HG03280 (cell line): ENCODE measurements around the gene PCDH9.
"Not testable (repeated sequence)": the region's sequence is repeated elsewhere in the genome, so short reads cannot be mapped to it uniquely, and the experiment has no call there.

Source experiments
- ATAC-seq: cut with Tn5 transposase; IDR thresholded peaks from one replicate; pipeline ENCODE4 v1.9.1; 2021; ENCODE audit warnings: mild to moderate bottlenecking, moderate library complexity; ENCODE audit not compliant: unreplicated experiment

Gene PCDH9

GRCh38 chr13:66627512-66627911 lies 602.6 kb downstream of the PCDH9 start:
- ATAC-seq = no peak

DNA sequence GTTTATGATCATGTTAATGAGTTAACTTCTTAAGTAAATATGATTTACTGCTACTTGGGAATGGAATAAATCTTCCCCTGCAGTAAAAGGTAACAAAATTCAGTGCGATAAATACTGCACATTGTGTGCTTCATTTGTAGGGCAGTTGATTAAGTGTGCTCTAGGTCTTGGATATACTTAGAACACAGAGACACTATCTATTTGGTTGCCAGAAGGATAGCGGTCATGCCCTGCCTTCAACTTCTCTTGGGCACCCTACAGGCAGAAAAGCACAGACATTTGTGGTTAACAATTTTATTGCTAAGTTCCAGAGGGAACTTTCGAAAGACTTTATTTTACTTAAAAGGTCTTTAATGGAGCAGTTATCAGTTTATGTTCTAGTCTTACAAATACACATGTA lies 605.8 kb downstream of the PCDH9 start:
- ATAC-seq = no peak

DNA sequence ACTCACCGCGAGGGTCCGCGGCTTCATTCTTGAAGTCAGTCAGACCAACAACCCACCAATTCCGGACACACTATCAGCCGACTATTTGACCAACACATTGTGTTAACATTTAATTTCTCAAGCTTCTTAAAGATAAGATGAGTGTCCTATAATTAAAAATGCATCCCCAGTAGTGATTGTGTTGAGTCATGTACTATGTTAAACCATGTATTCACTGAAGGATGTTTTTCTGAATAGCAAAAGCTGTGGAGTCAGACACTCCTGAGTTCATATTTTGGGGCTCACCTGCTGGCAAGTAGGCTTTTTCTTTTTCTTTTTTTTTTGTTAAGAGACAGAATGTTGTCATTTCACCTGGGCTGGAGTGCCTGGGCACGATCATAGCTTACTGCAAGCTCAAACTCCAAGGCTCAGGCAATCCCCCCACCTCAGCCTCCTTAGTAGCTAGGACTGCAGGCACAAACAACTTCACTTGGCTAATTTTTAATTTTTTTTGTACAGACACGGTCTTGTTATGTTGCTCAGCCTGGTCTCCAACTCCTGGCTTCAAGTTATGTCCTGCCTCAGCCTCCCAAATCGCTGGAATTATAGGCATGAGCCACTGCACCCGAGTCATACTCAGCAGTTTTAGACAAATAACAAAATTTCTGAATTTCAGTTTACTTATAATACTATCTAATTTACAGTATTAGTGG lies 606.9 kb downstream of the PCDH9 start:
- ATAC-seq = no peak

GRCh38 chr13:66621906-66622447 lies 608.2 kb downstream of the PCDH9 start:
- ATAC-seq = not testable (repeated sequence)

- no peak for ATAC-seq
These were observed 611.4 kb downstream of the PCDH9 start for GRCh38 chr13:66618702-66619101.

DNA sequence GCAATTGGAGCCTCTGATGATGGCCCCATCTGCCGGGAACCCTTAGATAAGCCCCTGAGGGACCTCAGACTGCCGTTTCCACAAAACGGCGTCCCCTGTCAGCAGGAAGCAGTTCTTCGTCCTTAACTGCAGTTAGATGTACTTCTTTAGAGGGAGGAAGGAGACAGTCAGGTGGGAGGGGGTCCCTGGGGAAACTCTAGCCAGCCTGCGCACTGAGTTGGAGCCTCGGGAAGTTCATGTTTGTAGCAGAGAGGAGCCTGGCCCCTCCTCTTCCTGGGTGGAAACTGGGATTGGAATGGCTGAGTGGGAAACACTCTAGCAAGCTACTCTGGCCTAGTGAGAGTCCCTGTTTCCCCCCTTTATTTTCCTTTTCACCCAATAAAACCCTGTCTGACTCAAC lies 612.4 kb downstream of the PCDH9 start:
- no peak for ATAC-seq

DNA sequence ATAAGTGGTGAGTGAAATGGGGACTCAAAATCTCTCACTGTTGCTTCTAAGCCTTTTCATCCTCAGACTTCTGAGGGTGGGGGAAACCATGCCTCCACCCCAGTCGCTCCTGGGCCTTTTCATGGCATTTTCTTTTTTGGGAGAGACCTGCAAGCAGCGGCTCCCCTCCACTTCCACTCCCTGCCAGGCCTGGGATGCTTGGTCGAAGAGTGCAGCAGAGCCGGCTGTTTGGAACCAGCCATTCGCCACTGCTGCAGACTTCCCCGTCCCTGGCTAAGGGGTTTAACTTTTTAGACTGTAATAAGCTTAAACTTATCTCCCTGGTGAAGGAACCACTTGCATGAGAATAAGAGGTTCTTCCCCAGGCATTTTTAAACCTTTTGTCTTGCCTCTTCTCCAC lies 617.2 kb downstream of the PCDH9 start:
- no peak for ATAC-seq

GRCh38 chr13:66586489-66586888 lies 643.6 kb downstream of the PCDH9 start:
- no peak for ATAC-seq

- no peak for ATAC-seq
These were observed 644.4 kb downstream of the PCDH9 start for GRCh38 chr13:66585669-66586203.

- ATAC-seq = no peak
These were observed 648.5 kb downstream of the PCDH9 start for GRCh38 chr13:66581675-66582074.

- no peak for ATAC-seq
These were observed 651.8 kb downstream of the PCDH9 start for GRCh38 chr13:66578305-66578704.

GRCh38 chr13:66577358-66577757 lies 652.8 kb downstream of the PCDH9 start:
- ATAC-seq = no peak

- no peak for ATAC-seq
These were observed 653.8 kb downstream of the PCDH9 start for GRCh38 chr13:66576381-66576780.

DNA sequence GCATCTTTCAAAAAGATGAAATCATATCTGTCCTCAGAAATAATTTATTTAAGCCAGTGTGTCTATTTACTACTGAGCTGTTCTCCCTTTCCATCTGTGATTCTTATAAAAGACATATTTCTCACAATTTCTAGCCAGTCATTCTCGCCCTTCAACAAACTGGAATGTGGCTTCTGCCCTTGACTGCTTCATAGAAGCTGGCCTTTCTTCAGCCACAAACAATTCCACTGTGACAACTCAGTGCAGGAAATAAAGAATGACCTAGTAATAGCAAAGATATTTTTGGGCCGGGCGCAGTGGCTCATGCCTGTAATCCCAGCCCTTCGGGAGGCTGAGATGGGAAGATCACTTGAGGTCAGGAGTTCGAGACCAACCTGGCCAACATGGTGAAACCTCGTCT lies 655.5 kb downstream of the PCDH9 start:
- ATAC-seq = no peak

GRCh38 chr13:66567899-66568612 lies 662.1 kb downstream of the PCDH9 start:
- no peak for ATAC-seq

DNA sequence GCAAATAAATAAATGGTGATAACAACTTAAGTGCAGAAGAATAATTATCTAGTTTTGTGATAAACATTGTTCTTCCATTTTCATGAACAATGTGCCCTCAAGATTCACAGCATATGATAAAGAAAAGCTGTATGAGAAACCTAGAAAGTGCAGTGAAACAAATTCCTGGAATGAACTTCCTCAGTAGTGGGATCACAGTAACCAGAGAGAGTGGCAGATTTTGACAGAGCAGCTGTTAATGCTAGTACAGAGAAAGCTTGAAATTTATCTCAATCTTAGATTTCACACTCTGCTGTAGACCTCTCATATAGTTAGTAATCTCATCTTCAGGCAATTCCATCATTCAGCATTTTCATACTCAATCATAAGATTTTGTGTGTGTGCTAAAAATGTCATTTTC lies 664.9 kb downstream of the PCDH9 start:
- ATAC-seq = no peak

DNA sequence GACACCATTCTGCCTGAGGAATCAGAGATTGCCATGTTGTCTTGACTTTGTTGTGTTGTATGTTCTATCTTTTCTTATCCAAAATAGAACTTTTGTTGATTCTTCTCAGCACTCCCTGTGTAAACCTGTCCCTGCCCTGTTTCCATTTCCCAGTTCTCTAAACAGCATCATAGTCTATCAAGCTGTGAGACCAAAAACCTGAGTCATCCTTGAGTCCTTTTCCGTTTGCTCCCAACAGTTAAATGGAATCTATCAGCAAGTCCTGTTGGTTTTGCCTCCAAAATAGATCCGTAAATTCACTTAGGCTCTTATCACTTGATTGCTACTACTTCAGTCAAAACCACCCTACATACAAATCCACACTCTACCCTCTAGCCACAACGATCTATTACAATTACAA lies 667.1 kb downstream of the PCDH9 start:
- no peak for ATAC-seq

DNA sequence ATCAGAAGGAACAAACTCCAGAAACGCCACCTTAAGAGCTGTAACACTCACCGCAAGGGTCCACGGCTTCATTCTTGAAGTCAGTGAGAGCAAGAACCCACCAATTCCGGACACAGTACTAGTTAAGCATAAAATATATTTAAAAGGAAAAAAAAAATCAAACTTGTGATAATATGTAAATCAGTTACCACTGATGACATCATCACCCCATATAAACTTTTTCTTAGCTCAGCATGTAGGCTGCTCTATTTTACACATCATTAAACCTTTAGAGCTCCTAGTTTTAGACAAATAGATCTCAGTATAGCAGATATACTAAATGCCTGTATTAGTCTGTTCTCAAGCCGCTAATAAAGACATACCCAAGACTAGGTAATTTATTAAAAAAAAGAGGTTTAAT lies 668.1 kb downstream of the PCDH9 start:
- no peak for ATAC-seq

- ATAC-seq = no peak
These were observed 669.1 kb downstream of the PCDH9 start for GRCh38 chr13:66560991-66561390.

- ATAC-seq = no peak
These were observed 669.9 kb downstream of the PCDH9 start for GRCh38 chr13:66560189-66560588.

DNA sequence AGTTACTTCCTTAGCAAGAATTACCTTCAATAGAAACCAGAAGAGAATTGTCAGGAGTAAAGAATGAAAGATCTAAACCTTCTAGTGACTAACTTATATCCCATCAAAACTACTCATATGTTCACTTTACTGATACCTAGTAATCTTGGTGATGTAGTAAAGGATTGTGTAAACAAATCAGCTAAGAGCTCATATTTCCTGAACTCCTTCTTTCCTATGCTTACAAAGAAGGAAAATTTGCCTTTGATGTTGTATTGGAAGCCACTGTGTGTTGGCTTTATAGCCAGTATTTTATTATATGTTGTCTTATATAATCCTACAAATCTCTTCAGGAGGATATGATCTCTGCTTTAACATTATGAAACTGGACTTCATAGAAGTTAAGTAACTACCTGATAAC lies 671.0 kb downstream of the PCDH9 start:
- ATAC-seq = no peak

DNA sequence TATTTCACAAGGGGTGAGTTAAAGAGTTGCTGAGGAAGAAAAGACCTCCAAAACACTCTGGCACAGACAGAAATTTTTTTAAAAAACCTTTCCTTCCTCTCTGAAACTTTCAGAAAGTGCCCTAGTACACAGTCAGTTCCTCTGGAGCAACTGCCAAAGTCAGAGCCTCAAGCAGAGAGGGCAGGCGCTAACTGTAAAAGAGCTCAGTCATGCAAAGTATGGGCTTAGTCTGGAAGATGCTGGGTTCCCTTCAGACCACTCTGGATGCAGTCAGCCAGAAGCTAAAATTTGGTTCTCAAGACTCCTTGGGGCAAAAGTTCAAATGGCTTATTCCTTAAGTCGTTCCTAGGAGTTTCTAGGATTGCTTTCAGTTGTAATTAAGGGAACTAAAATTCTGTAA lies 671.6 kb downstream of the PCDH9 start:
- no peak for ATAC-seq
